Upper lobe of right lung (tissue), 1 donor: ENCODE data around the gene TMEM132A. TPM values are rescaled to one million over a fixed set of nuclear protein-coding genes. Genes with fewer than 3 reads are reported as not detected.
A peak's percentile ranks its signal among the peaks of the same experiment; 100 is the strongest.

ENCODE experiments used
- ATAC-seq: fragments of 200-7000 bp; cut with Tn5 transposase; one replicate; pipeline ENCODE4 v1.9.1; 2020; ENCODE audit warnings: mild to moderate bottlenecking, moderate library complexity
- DNase-seq: peaks from one replicate; pipeline ENCODE4 v3.0.0-alpha.2; 2020
- H3K27ac ChIP-seq: fragments of 200-600 bp; one replicate; pipeline ENCODE4 v1.8.0; 2022
- H3K27me3 ChIP-seq: fragments of 200-600 bp; one replicate; pipeline ENCODE4 v1.8.0; 2022; ENCODE audit warnings: mild to moderate bottlenecking
- H3K36me3 ChIP-seq: fragments of 200-600 bp; one replicate; pipeline ENCODE4 v1.8.0; 2022
- H3K4me1 ChIP-seq: fragments of 200-600 bp; one replicate; pipeline ENCODE4 v1.8.0; 2022
- H3K4me3 ChIP-seq: fragments of 200-600 bp; one replicate; pipeline ENCODE4 v1.8.0; 2022; ENCODE audit warnings: mild to moderate bottlenecking
- H3K9me3 ChIP-seq: fragments of 200-600 bp; one replicate; pipeline ENCODE4 v1.8.0; 2022
- CTCF ChIP-seq: fragments of 200-600 bp; IDR thresholded peaks from one replicate; pipeline ENCODE4 v1.8.0; 2022; ENCODE audit warnings: antibody characterized with exemption
- intact Hi-C: fragments of 100-400 bp; cut with DNase I; formaldehyde crosslinking; loops from one replicate; pipeline ENCODE4 v1.11.0; 2022
- total RNA-seq: library from RNA; stranded (reverse); fragmentation: NEBNext Ultra II Directional; extraction: Animal tissue kit (Norgen Biotek cat#: 25700); gene quantifications from one replicate; pipeline ENCODE4 v1.2.1, GENCODE V29; 2021
- donor health status: DM: no; HTN: yes; CAD: no; lungs with severe emphysema.

The TMEM132A gene
- total RNA-seq, 1 donor from 2014 or later = 18.4 TPM

- intact Hi-C loops = no loop called here
- TF ChIP-seq CTCF = no peak
- no peaks in the 10 kb centered on the region for H3K9me3 ChIP-seq
- H3K27me3 ChIP-seq = peaks cover 9% of the 10 kb centered on the region
- H3K4me1 ChIP-seq = peaks cover 15% of the 10 kb centered on the region
- no peak overlapping the region for H3K27ac ChIP-seq
- peaks cover 32% of the 10 kb centered on the region for H3K36me3 ChIP-seq
- peak overlapping the region; percentile 61 for H3K4me3 ChIP-seq
- ATAC-seq (no peak), DNase-seq (no peak)
Observed at GRCh38 chr11:60924906-60925853, 920 bp downstream of the TMEM132A start.

- Histone ChIP-seq H3K27me3 (peaks cover 9% of the 10 kb centered on the region), H3K36me3 (peaks cover 25% of the 10 kb centered on the region), H3K9me3 (no peaks in the 10 kb centered on the region), H3K4me3 (no peak overlapping the region), H3K27ac (no peak overlapping the region), H3K4me1 (peaks cover 15% of the 10 kb centered on the region)
- ATAC-seq (peak; percentile 3), DNase-seq (no peak)
- intact Hi-C loops = no loop called here
- no peak for TF ChIP-seq CTCF
Observed at GRCh38 chr11:60925868-60926267, 1.6 kb downstream of the TMEM132A start.

- Histone ChIP-seq H3K9me3 (no peaks in the 10 kb centered on the region), H3K4me1 (peaks cover 15% of the 10 kb centered on the region), H3K27ac (no peak overlapping the region), H3K36me3 (peaks cover 19% of the 10 kb centered on the region), H3K27me3 (peaks cover 9% of the 10 kb centered on the region), H3K4me3 (no peak overlapping the region)
- intact Hi-C loops = no loop called here
- DNase-seq (no peak), ATAC-seq (no peak)
- no peak for TF ChIP-seq CTCF
Observed at GRCh38 chr11:60926500-60926899, 2.2 kb downstream of the TMEM132A start.

GRCh38 chr11:60927061-60927592 is 2.9 kb downstream of the TMEM132A start:
- H3K36me3 ChIP-seq = peaks cover 13% of the 10 kb centered on the region
- H3K9me3 ChIP-seq = no peaks in the 10 kb centered on the region
- DNase-seq = peak; percentile 55
- no peak for TF ChIP-seq CTCF
- intact Hi-C loops = no loop called here
- no peak for ATAC-seq
- no peak overlapping the region for H3K4me3 ChIP-seq
- H3K4me1 ChIP-seq = peaks cover 15% of the 10 kb centered on the region
- H3K27me3 ChIP-seq = peaks cover 9% of the 10 kb centered on the region
- no peak overlapping the region for H3K27ac ChIP-seq

- Histone ChIP-seq H3K9me3 (no peaks in the 10 kb centered on the region), H3K4me1 (peaks cover 15% of the 10 kb centered on the region), H3K27ac (no peak overlapping the region), H3K27me3 (peaks cover 9% of the 10 kb centered on the region), H3K4me3 (no peak overlapping the region), H3K36me3 (peaks cover 8% of the 10 kb centered on the region)
- ATAC-seq = no peak
- intact Hi-C loops = no loop called here
- DNase-seq = peak; percentile 59
- TF ChIP-seq CTCF = no peak
Observed at GRCh38 chr11:60927600-60927999, 3.3 kb downstream of the TMEM132A start.
